Thyroid gland (tissue), 4 donors: ENCODE data around the gene SGPL1. TPM values are rescaled to one million over a fixed set of nuclear protein-coding genes. Genes with fewer than 3 reads are reported as not detected.

Experiments
- DNase-seq, 2 donors: peaks; one replicate each; pipeline ENCODE4 v3.0.0-alpha.2; 2019
- H3K27ac ChIP-seq, 3 donors: fragments of 200-600 bp; sonication (generic); 1 replicate in 2 of 3; 2 replicates in 1 of 3; pipeline ENCODE4 v1.5.1; 2016 to 2019; ENCODE audit warnings: mild to moderate bottlenecking in 1 of 3, moderate library complexity in 1 of 3
- H3K27me3 ChIP-seq: fragments of 200-600 bp; sonication (generic); one replicate; pipeline ENCODE4 v1.5.1; 2019
- H3K36me3 ChIP-seq, 2 donors: fragments of 200-600 bp; sonication (generic); one replicate each; pipeline ENCODE4 v1.5.1; 2016 to 2019
- H3K4me1 ChIP-seq, 2 donors: fragments of 200-600 bp; sonication (generic); one replicate each; pipeline ENCODE4 v1.5.1; 2017 to 2019
- H3K4me3 ChIP-seq, 3 donors: fragments of 200-600 bp; sonication (generic); replicated peaks in 1 of 3; 1 replicate in 2 of 3; 2 replicates in 1 of 3; pipeline ENCODE4 v1.5.1; 2016; ENCODE audit warnings: mild to moderate bottlenecking in 1 of 3
- H3K9me3 ChIP-seq: fragments of 200-600 bp; sonication (generic); one replicate; pipeline ENCODE4 v1.5.1; 2017
- CTCF ChIP-seq, 6 experiments: fragments of 200-600 bp in 3 of 6; fragments of 450-650 bp in 3 of 6; sonication (generic) in 3 of 6; IDR thresholded peaks; one replicate each; pipeline ENCODE4 v1.5.1; 2016 to 2019; ENCODE audit warnings: antibody characterized with exemption in 6 of 6, mild to moderate bottlenecking in 2 of 6, inconsistent platforms in 1 of 6, moderate library complexity in 1 of 6
- POLR2A ChIP-seq, 2 donors: fragments of 450-650 bp; IDR thresholded peaks; one replicate each; pipeline ENCODE4 v1.6.1; 2017; ENCODE audit warnings: antibody characterized with exemption in 2 of 2, mild to moderate bottlenecking in 2 of 2, moderate library complexity in 1 of 2
- WGBS, 2 donors: methylation state at CpG; one replicate each; pipeline ENCODE4 v1.1.5; 2017; 5-methylcytosine and 5-hydroxymethylcytosine counted together
- intact Hi-C: fragments of 100-400 bp; cut with DNase I; formaldehyde crosslinking; loops from one replicate; pipeline ENCODE4 v1.15.1; 2023
- total RNA-seq, 4 donors: library from RNA; depleted of rRNA; stranded (reverse); fragments of >200 nt; gene quantifications; one replicate each; pipeline ENCODE4 v1.2.3, GENCODE V29; 2016

SGPL1 gene
- total RNA-seq, 4 donors from 2014 or later = 40.6 to 64.4 (median 46.1) TPM

GRCh38 chr10:70781461-70782051 is 34.2 kb upstream of the SGPL1 start:
- H3K4me1 ChIP-seq = no peaks in the 10 kb centered on the region
- no peak overlapping the region for H3K27ac ChIP-seq
- intact Hi-C loops = no loop called here
- no peaks in the 10 kb centered on the region for H3K36me3 ChIP-seq
- 93 to 99% methylated on average over 8 of the region's 8 CpGs for WGBS, 2 donors
- DNase-seq = no peak
- H3K4me3 ChIP-seq = no peak overlapping the region
- no peaks in the 10 kb centered on the region for H3K9me3 ChIP-seq
- no peaks in the 10 kb centered on the region for H3K27me3 ChIP-seq
- TF ChIP-seq CTCF (IDR thresholded peaks at IDR 0.05) = no peak
- TF ChIP-seq POLR2A (IDR thresholded peaks at IDR 0.05) = no peak

- TF ChIP-seq CTCF (IDR thresholded peaks at IDR 0.05) (no peak), POLR2A (IDR thresholded peaks at IDR 0.05) (no peak)
- intact Hi-C loops = no loop called here
- H3K9me3 ChIP-seq = no peaks in the 10 kb centered on the region
- H3K4me3 ChIP-seq = no peak overlapping the region
- no peaks in the 10 kb centered on the region for H3K36me3 ChIP-seq
- H3K4me1 ChIP-seq = no peaks in the 10 kb centered on the region
- no peaks in the 10 kb centered on the region for H3K27me3 ChIP-seq
- WGBS, 2 donors = 25 to 62% methylated on average over 3 to 4 of the region's 4 CpGs
- no peak overlapping the region for H3K27ac ChIP-seq
- DNase-seq = no peak
Observed at GRCh38 chr10:70782086-70782745, 33.5 kb upstream of the SGPL1 start.

- no peak for TF ChIP-seq CTCF (IDR thresholded peaks at IDR 0.05)
- no peak for TF ChIP-seq POLR2A (IDR thresholded peaks at IDR 0.05)
- intact Hi-C loops = no loop called here
- H3K9me3 ChIP-seq = no peaks in the 10 kb centered on the region
- H3K27ac ChIP-seq = no peak overlapping the region
- WGBS, 2 donors = 73 to 74% methylated on average over 11 of the region's 11 CpGs
- no peak for DNase-seq
- H3K4me3 ChIP-seq = no peak overlapping the region
- H3K4me1 ChIP-seq = no peaks in the 10 kb centered on the region
- no peaks in the 10 kb centered on the region for H3K36me3 ChIP-seq
- H3K27me3 ChIP-seq = no peaks in the 10 kb centered on the region
Observed at GRCh38 chr10:70782746-70783680, 32.7 kb upstream of the SGPL1 start.

GRCh38 chr10:70784016-70784415 is 31.7 kb upstream of the SGPL1 start:
- no peak for DNase-seq
- H3K4me1 ChIP-seq = no peaks in the 10 kb centered on the region
- no peaks in the 10 kb centered on the region for H3K9me3 ChIP-seq
- H3K27ac ChIP-seq = no peak overlapping the region
- no peaks in the 10 kb centered on the region for H3K27me3 ChIP-seq
- no peak overlapping the region for H3K4me3 ChIP-seq
- TF ChIP-seq CTCF (IDR thresholded peaks at IDR 0.05) = no peak
- TF ChIP-seq POLR2A (IDR thresholded peaks at IDR 0.05) = no peak
- intact Hi-C loops = no loop called here
- H3K36me3 ChIP-seq = no peaks in the 10 kb centered on the region
- 79 to 83% methylated on average over 5 of the region's 5 CpGs for WGBS, 2 donors
